GM12878 (cell line): Measurements from ENCODE around the gene RANBP17. TPM values are rescaled to one million over a fixed set of nuclear protein-coding genes. Genes with fewer than 3 reads are reported as not detected.

ENCODE experiments used
- ATAC-seq: fragments of 200-7000 bp; cut with Tn5 transposase; 3 replicates; pipeline ENCODE4 v1.9.1; 2020; ENCODE audit warnings: mild to moderate bottlenecking, moderate library complexity
- BruUV-seq: library from RNA; stranded (reverse); fragments of 400-500 nt; replicated peaks from 2 replicates; lab custom pipeline; 2021; lab: Mats Ljungman, UMichigan
- CTCF ChIA-PET: fragments of 300-600 bp; sonication (Branson Sonifier 250); formaldehyde crosslinking; extraction: SDS; loops from one replicate; lab custom pipeline; 2021; ENCODE audit warnings: inconsistent platforms; lab: Yijun Ruan, JAX
- POLR2A ChIA-PET: fragments of 350-600 bp; formaldehyde crosslinking; extraction: SDS; loops from one replicate; lab custom pipeline; 2021; ENCODE audit warnings: inconsistent platforms; lab: Charles Lee
- RAD21 ChIA-PET: fragments of 300-600 bp; sonication (Branson Sonifier 250); formaldehyde crosslinking; loops from one replicate; lab custom pipeline; 2023; ENCODE audit warnings: antibody characterized with exemption; ENCODE audit not compliant: unreplicated experiment; lab: Charles Lee
- SMC1A ChIA-PET: fragments of 300-600 bp; sonication (Branson Sonifier 250); formaldehyde crosslinking; loops from one replicate; lab custom pipeline; 2023; ENCODE audit not compliant: unreplicated experiment, uncharacterized antibody; lab: Charles Lee
- DNase-seq: peaks from one replicate; pipeline ENCODE4 v3.0.0-alpha.2; 2011; ENCODE audit warnings: low read depth, low spot score
- FAIRE-seq: peaks from 3 replicates; lab custom pipeline; 2011; peaks lifted over from hg19 to GRCh38; lab: Jason Lieb, UNC
- H2AFZ ChIP-seq: 2 replicates; pipeline ENCODE4 v1.6.0; 2011; ENCODE audit warnings: low read depth, low read length, control low read depth; ENCODE audit not compliant: control insufficient read depth
- H3K27ac ChIP-seq: 2 replicates; pipeline ENCODE4 v1.5.1; 2011; ENCODE audit warnings: control low read depth; ENCODE audit not compliant: control insufficient read depth, insufficient read depth
- H3K27me3 ChIP-seq, 2 experiments: replicated peaks in 1 of 2; 2 replicates each; pipeline versions ENCODE4 v1.6.0 to v1.6.1; 2011; ENCODE audit warnings: low read length in 1 of 2; ENCODE audit not compliant: control insufficient read depth in 2 of 2, insufficient read depth in 2 of 2
- H3K36me3 ChIP-seq, 2 experiments: 2 replicates each; pipeline ENCODE4 v1.5.1; 2011; ENCODE audit warnings: low read length in 1 of 2; ENCODE audit not compliant: control insufficient read depth in 2 of 2, insufficient read depth in 2 of 2
- H3K4me1 ChIP-seq: 2 replicates; pipeline ENCODE4 v1.6.1; 2011; ENCODE audit warnings: mild to moderate bottlenecking, low read length, moderate library complexity, mixed read lengths; ENCODE audit not compliant: control insufficient read depth, insufficient read depth
- H3K4me2 ChIP-seq: 2 replicates; pipeline ENCODE4 v1.6.0; 2011; ENCODE audit warnings: control low read depth; ENCODE audit not compliant: control insufficient read depth, insufficient read depth
- H3K4me3 ChIP-seq: fragments of 200-600 bp; sonication (generic); 2 replicates; pipeline ENCODE4 v1.5.1; 2016
- H3K79me2 ChIP-seq: 2 replicates; pipeline ENCODE4 v1.6.0; 2011; ENCODE audit warnings: low read length; ENCODE audit not compliant: control insufficient read depth, insufficient read depth
- H3K9ac ChIP-seq: 2 replicates; pipeline ENCODE4 v1.8.0; 2011; ENCODE audit warnings: low read length, control low read depth, mixed read lengths; ENCODE audit not compliant: control insufficient read depth, insufficient read depth
- H3K9me3 ChIP-seq: replicated peaks from 3 replicates; pipeline ENCODE4 v1.5.1; 2011; ENCODE audit warnings: mild to moderate bottlenecking, low read length; ENCODE audit not compliant: control insufficient read depth, insufficient read depth
- H4K20me1 ChIP-seq: 2 replicates; pipeline ENCODE4 v1.6.0; 2011; ENCODE audit not compliant: control insufficient read depth, insufficient read depth
- CREB1 ChIP-seq: IDR thresholded peaks from 2 replicates; pipeline ENCODE4 v1.6.1; 2012; ENCODE audit warnings: low read depth, mild to moderate bottlenecking, inconsistent platforms
- HDGF ChIP-seq: fragments of 450-650 bp; IDR thresholded peaks from 2 replicates; pipeline ENCODE4 v1.6.1; 2016; ENCODE audit warnings: antibody characterized with exemption
- IRF4 ChIP-seq: IDR thresholded peaks from 2 replicates; pipeline ENCODE4 v1.6.1; 2011; ENCODE audit warnings: low read depth, low read length
- JUNB ChIP-seq: IDR thresholded peaks from 2 replicates; pipeline ENCODE4 v1.6.1; 2016; ENCODE audit warnings: antibody characterized with exemption, mild to moderate bottlenecking
- KAT2A ChIP-seq: conservative IDR thresholded peaks from 2 replicates; pipeline ENCODE4 v1.6.1; 2011; ENCODE audit warnings: low read depth, low read length; ENCODE audit not compliant: control insufficient read depth
- RAD51 ChIP-seq: fragments of 450-650 bp; IDR thresholded peaks from 2 replicates; pipeline ENCODE4 v1.6.1; 2016; ENCODE audit warnings: moderate library complexity, mild to moderate bottlenecking, inconsistent platforms
- TAF1 ChIP-seq: IDR thresholded peaks from 2 replicates; pipeline ENCODE4 v1.6.1; 2011; ENCODE audit warnings: mild to moderate bottlenecking, low read depth, low read length, borderline replicate concordance
- YBX1 ChIP-seq: fragments of 450-650 bp; IDR thresholded peaks from 2 replicates; pipeline ENCODE4 v1.6.1; 2016; ENCODE audit warnings: antibody characterized with exemption
- WGBS: methylation state at CpG from one replicate; pipeline ENCODE4 v1.1.6; 2016; ENCODE audit warnings: low lambda C conversion rate; ENCODE audit not compliant: insufficient replicate concordance, insufficient coverage; ENCODE audit errors: missing lambda C conversion rate; 5-methylcytosine and 5-hydroxymethylcytosine counted together
- in situ Hi-C: fragments of 300-500 bp; cut with MboI; formaldehyde crosslinking; loops from 9 replicates; pipeline ENCODE4 v1.14.3; 2018; ENCODE audit warnings: mixed read lengths
- intact Hi-C: fragments of 100-400 bp; cut with micrococcal nuclease; formaldehyde crosslinking; loops from one replicate; pipeline ENCODE4 v1.14.2; 2022; ENCODE audit not compliant: unreplicated experiment
- polyA plus RNA-seq, 11 experiments: library from polyadenylated mRNA; depleted of rRNA in 4 of 11; unstranded in 6 of 11; stranded (reverse) in 5 of 11; fragments of >200 nt; fragmentation: Nextera tagmentation in 4 of 11; fragmentation: Illumina TruSeq in 1 of 11; extraction: Ambion mirVana in 4 of 11; extraction: Trizol in 1 of 11; gene quantifications; 1 replicate in 1 of 11; 2 replicates in 10 of 11; pipeline versions ENCODE4 v1.2.1 to v1.2.3, GENCODE V29; 2011 to 2016; ENCODE audit warnings: inconsistent platforms in 2 of 11, missing spikeins in 2 of 11, low read depth in 1 of 11
- total RNA-seq, 4 experiments: library from RNA; depleted of rRNA in 3 of 4; stranded (reverse); fragments of >200 nt in 3 of 4; fragmentation: Illumina TruSeq in 1 of 4; extraction: Trizol in 1 of 4; gene quantifications; 2 replicates each; pipeline versions ENCODE4 v1.2.1 to v1.2.3, GENCODE V29; 2013 to 2021
- TF ChIP-seq, protein P1 (sequence below): fragments of 450-650 bp; formaldehyde crosslinking; IDR thresholded peaks from 2 replicates; pipeline ENCODE4 v1.5.0; 2022; ENCODE audit warnings: mild to moderate bottlenecking, missing genetic modification characterization
- TF ChIP-seq, protein P2 (sequence below): fragments of 150-350 bp; IDR thresholded peaks from 2 replicates; pipeline ENCODE4 v1.6.1; 2014; ENCODE audit warnings: mild to moderate bottlenecking, low read depth, low read length
- TF ChIP-seq, protein P3 (sequence below): fragments of 450-650 bp; conservative IDR thresholded peaks from 2 replicates; pipeline ENCODE4 v1.6.1; 2017; ENCODE audit warnings: mild to moderate bottlenecking, moderate library complexity
- TF ChIP-seq, protein P4 (sequence below): fragments of 450-650 bp; IDR thresholded peaks from 2 replicates; pipeline ENCODE4 v1.6.1; 2017; ENCODE audit warnings: mild to moderate bottlenecking, moderate library complexity

The RANBP17 gene
- total and polyA plus RNA-seq, 10 of the 15 experiments (the other 5 are each of a cell fraction or from before 2014, with no cell fraction given): 0.10 TPM; not detected in 9

DNA sequence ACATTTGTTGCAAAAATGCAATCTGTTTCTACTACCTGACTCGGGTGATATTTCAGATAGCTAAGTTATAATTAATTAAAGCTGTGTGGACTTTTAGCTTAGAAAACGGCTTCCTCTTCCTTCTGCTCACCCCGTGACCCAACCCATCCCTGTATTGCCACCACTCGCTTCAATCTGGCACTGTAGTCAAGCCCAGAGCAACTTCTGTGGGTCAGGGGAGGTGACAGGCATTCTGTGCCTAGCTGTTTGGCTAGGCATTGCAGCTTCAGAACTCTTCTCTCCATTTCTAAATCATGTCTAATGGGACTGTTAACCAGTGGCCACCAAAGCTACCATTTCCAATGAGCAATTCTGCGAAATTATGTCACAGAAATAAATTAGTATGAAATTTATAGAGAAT is 267.5 kb downstream of the RANBP17 start:
- ChIA-PET POLR2A (no interaction called here), SMC1A (no interaction called here), RAD21 (no interaction called here), CTCF (no interaction called here)
- ATAC-seq: no peak
- no peak overlapping the region for H2AFZ ChIP-seq
- no peaks in the 10 kb centered on the region for H4K20me1 ChIP-seq
- no peak for FAIRE-seq
- no peaks in the 10 kb centered on the region for H3K79me2 ChIP-seq
- H3K36me3 ChIP-seq: no peaks in the 10 kb centered on the region
- no peaks in the 10 kb centered on the region for H3K4me1 ChIP-seq
- H3K9me3 ChIP-seq: no peaks in the 10 kb centered on the region
- no peak overlapping the region for H3K4me2 ChIP-seq
- no peaks in the 10 kb centered on the region; a peak in 1 of 4 replicates for H3K27me3 ChIP-seq
- intact Hi-C loops: no loop called here
- in situ Hi-C loops: no loop called here
- no peak overlapping the region for H3K9ac ChIP-seq
- WGBS: under 1% methylated on average over 5 of the region's 5 CpGs
- H3K27ac ChIP-seq: no peak overlapping the region
- no TSS peak for BruUV-seq
- H3K4me3 ChIP-seq: no peak overlapping the region
- TF ChIP-seq KAT2A (no peak), JUNB (no peak), TAF1 (no peak), HDGF (no peak), YBX1 (no peak), CREB1 (no peak), RAD51 (no peak), IRF4 (no peak)
- TF ChIP-seq, protein P1, sequence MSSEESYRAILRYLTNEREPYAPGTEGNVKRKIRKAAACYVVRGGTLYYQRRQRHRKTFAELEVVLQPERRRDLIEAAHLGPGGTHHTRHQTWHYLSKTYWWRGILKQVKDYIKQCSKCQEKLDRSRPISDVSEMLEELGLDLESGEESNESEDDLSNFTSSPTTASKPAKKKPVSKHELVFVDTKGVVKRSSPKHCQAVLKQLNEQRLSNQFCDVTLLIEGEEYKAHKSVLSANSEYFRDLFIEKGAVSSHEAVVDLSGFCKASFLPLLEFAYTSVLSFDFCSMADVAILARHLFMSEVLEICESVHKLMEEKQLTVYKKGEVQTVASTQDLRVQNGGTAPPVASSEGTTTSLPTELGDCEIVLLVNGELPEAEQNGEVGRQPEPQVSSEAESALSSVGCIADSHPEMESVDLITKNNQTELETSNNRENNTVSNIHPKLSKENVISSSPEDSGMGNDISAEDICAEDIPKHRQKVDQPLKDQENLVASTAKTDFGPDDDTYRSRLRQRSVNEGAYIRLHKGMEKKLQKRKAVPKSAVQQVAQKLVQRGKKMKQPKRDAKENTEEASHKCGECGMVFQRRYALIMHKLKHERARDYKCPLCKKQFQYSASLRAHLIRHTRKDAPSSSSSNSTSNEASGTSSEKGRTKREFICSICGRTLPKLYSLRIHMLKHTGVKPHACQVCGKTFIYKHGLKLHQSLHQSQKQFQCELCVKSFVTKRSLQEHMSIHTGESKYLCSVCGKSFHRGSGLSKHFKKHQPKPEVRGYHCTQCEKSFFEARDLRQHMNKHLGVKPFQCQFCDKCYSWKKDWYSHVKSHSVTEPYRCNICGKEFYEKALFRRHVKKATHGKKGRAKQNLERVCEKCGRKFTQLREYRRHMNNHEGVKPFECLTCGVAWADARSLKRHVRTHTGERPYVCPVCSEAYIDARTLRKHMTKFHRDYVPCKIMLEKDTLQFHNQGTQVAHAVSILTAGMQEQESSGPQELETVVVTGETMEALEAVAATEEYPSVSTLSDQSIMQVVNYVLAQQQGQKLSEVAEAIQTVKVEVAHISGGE (CRISPR knock-in tag): no peak
- TF ChIP-seq, protein P2, sequence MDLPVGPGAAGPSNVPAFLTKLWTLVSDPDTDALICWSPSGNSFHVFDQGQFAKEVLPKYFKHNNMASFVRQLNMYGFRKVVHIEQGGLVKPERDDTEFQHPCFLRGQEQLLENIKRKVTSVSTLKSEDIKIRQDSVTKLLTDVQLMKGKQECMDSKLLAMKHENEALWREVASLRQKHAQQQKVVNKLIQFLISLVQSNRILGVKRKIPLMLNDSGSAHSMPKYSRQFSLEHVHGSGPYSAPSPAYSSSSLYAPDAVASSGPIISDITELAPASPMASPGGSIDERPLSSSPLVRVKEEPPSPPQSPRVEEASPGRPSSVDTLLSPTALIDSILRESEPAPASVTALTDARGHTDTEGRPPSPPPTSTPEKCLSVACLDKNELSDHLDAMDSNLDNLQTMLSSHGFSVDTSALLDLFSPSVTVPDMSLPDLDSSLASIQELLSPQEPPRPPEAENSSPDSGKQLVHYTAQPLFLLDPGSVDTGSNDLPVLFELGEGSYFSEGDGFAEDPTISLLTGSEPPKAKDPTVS: no peak
- TF ChIP-seq, protein P3, sequence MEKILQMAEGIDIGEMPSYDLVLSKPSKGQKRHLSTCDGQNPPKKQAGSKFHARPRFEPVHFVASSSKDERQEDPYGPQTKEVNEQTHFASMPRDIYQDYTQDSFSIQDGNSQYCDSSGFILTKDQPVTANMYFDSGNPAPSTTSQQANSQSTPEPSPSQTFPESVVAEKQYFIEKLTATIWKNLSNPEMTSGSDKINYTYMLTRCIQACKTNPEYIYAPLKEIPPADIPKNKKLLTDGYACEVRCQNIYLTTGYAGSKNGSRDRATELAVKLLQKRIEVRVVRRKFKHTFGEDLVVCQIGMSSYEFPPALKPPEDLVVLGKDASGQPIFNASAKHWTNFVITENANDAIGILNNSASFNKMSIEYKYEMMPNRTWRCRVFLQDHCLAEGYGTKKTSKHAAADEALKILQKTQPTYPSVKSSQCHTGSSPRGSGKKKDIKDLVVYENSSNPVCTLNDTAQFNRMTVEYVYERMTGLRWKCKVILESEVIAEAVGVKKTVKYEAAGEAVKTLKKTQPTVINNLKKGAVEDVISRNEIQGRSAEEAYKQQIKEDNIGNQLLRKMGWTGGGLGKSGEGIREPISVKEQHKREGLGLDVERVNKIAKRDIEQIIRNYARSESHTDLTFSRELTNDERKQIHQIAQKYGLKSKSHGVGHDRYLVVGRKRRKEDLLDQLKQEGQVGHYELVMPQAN: no peak
- TF ChIP-seq, protein P4, sequence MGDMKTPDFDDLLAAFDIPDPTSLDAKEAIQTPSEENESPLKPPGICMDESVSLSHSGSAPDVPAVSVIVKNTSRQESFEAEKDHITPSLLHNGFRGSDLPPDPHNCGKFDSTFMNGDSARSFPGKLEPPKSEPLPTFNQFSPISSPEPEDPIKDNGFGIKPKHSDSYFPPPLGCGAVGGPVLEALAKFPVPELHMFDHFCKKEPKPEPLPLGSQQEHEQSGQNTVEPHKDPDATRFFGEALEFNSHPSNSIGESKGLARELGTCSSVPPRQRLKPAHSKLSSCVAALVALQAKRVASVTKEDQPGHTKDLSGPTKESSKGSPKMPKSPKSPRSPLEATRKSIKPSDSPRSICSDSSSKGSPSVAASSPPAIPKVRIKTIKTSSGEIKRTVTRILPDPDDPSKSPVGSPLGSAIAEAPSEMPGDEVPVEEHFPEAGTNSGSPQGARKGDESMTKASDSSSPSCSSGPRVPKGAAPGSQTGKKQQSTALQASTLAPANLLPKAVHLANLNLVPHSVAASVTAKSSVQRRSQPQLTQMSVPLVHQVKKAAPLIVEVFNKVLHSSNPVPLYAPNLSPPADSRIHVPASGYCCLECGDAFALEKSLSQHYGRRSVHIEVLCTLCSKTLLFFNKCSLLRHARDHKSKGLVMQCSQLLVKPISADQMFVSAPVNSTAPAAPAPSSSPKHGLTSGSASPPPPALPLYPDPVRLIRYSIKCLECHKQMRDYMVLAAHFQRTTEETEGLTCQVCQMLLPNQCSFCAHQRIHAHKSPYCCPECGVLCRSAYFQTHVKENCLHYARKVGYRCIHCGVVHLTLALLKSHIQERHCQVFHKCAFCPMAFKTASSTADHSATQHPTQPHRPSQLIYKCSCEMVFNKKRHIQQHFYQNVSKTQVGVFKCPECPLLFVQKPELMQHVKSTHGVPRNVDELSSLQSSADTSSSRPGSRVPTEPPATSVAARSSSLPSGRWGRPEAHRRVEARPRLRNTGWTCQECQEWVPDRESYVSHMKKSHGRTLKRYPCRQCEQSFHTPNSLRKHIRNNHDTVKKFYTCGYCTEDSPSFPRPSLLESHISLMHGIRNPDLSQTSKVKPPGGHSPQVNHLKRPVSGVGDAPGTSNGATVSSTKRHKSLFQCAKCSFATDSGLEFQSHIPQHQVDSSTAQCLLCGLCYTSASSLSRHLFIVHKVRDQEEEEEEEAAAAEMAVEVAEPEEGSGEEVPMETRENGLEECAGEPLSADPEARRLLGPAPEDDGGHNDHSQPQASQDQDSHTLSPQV: no peak
- DNase-seq: no peak
